GM12891 (cell line): ENCODE data around the gene SLN.

Source experiments
- DNase-seq: peaks from one replicate; pipeline ENCODE4 v3.0.0; 2011; ENCODE audit warnings: low spot score; ENCODE audit not compliant: insufficient read length
- FAIRE-seq: peaks from 2 replicates; lab custom pipeline; 2011; peaks lifted over from hg19 to GRCh38; lab: Jason Lieb, UNC
- PAX5 ChIP-seq: IDR thresholded peaks from 2 replicates; pipeline ENCODE4 v1.6.1; 2011; ENCODE audit warnings: low read length, moderate library complexity, mild to moderate bottlenecking; ENCODE audit not compliant: insufficient read depth, severe bottlenecking
- POLR2A ChIP-seq: IDR thresholded peaks from 2 replicates; pipeline ENCODE4 v1.6.1; 2011; ENCODE audit warnings: low read depth, low read length, control low read depth
- POLR2AphosphoS5 ChIP-seq: IDR thresholded peaks from 2 replicates; pipeline ENCODE4 v1.6.1; 2011; ENCODE audit warnings: low read depth, low read length, control low read depth
- POU2F2 ChIP-seq: IDR thresholded peaks from 2 replicates; pipeline ENCODE4 v1.6.1; 2011; ENCODE audit warnings: low read depth, mild to moderate bottlenecking, control low read depth, low read length, moderate library complexity
- SPI1 ChIP-seq: IDR thresholded peaks from 2 replicates; pipeline ENCODE4 v1.6.1; 2011; ENCODE audit warnings: low read depth, low read length, control low read depth
- TAF1 ChIP-seq: IDR thresholded peaks from 2 replicates; pipeline ENCODE4 v1.6.1; 2011; ENCODE audit warnings: low read depth, low read length, control low read depth

The SLN gene

DNA sequence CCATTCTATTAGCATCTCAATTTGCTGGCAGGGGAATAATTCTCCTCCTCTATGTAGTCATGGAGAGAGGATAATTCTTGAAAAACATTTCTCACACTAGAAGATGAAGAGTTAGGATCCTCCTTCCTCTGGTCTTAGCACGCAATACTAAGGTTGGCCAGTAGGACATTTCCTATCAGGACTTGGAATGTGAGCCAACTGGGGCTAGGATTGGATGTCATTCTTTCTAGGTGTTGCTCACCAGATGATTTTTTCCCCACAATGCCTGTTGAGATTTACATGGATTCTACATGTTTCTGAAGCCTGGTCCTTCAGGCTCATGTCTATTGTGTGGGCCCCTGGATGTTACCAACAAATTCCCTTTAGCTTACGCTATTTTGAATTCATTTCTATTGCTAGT is 28.0 kb downstream of the SLN start:
- DNase-seq (no peak), FAIRE-seq (no peak)
- TF ChIP-seq SPI1 (no peak), TAF1 (no peak), POU2F2 (no peak), POLR2A (no peak), POLR2AphosphoS5 (no peak), PAX5 (no peak)

DNA sequence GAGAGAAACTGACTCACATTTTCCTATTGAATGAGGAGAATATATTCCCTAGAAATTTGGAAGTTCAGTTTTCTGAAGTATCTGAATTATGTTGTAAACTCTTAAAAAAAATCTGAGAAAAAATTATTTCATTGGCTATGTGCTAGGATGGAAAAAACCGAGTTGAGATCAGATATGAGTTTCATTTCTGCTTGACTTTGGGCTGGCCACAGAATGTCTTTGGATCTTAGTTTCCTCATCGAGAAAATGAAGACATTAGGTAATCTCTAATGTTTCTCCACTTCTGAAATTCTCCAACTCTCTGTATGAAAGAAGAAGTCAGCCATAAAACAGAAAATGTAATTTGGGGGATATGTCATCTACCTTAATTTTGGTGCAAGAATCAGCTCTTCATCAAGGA is 28.8 kb downstream of the SLN start:
- FAIRE-seq: no peak
- no peak for DNase-seq
- TF ChIP-seq POLR2AphosphoS5 (no peak), TAF1 (no peak), POLR2A (no peak), POU2F2 (no peak), SPI1 (no peak)

- peak; percentile 72 for FAIRE-seq
- no peak for DNase-seq
- TF ChIP-seq TAF1: no peak
- TF ChIP-seq POU2F2: no peak
- no peak for TF ChIP-seq POLR2AphosphoS5
- TF ChIP-seq SPI1: no peak
- no peak for TF ChIP-seq POLR2A
- TF ChIP-seq PAX5: no peak
Observed at GRCh38 chr11:107682572-107682971, 29.3 kb downstream of the SLN start.

- DNase-seq (no peak), FAIRE-seq (no peak)
- no peak for TF ChIP-seq PAX5
- TF ChIP-seq POLR2AphosphoS5: no peak
- TF ChIP-seq SPI1: no peak
- no peak for TF ChIP-seq POU2F2
- TF ChIP-seq POLR2A: no peak
- TF ChIP-seq TAF1: no peak
Observed at GRCh38 chr11:107682171-107682570, 29.7 kb downstream of the SLN start.

DNA sequence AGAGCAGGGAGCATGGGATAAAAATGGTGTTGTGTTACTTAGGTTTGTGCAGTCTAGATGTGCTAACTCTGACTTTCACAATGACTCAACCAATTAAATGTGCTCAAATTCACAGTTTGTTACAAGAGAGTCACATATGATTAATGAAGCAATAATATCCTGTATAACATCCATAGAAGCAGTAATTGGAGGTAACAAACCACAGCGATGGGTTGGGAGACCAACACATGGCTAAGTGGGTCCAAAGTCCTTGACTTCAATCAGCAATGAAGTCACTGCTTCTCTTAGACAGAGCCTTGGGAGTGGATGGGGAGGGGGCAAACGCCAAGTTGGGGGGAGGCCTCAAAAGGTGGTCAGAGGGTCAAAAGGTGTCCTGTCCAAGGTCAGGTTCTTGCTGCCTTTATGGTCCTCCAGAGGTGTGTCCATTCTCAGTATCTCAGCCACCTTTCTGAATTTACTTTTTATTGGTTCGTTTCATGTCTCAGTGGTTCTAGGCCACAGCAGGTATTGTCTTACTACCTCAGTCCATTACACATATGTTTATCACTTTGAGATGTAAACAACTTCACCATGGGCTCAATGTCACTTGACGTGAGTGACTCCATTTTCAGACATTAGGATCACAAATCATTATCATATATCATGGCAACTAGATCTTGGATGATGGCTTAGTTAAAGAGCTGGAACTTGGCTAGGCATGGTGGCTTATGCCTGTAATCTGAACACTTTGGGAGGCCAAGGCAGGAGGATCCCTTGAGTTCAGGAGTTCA is 32.4 kb downstream of the SLN start:
- no peak for TF ChIP-seq TAF1
- no peak for TF ChIP-seq POU2F2
- TF ChIP-seq POLR2A: no peak
- no peak for TF ChIP-seq POLR2AphosphoS5
- TF ChIP-seq SPI1: no peak
- no peak for TF ChIP-seq PAX5
- peak; percentile 38 for FAIRE-seq
- DNase-seq: no peak

- TF ChIP-seq POU2F2: no peak
- no peak for TF ChIP-seq POLR2AphosphoS5
Observed at GRCh38 chr11:107678632-107678971, 33.3 kb downstream of the SLN start.

DNA sequence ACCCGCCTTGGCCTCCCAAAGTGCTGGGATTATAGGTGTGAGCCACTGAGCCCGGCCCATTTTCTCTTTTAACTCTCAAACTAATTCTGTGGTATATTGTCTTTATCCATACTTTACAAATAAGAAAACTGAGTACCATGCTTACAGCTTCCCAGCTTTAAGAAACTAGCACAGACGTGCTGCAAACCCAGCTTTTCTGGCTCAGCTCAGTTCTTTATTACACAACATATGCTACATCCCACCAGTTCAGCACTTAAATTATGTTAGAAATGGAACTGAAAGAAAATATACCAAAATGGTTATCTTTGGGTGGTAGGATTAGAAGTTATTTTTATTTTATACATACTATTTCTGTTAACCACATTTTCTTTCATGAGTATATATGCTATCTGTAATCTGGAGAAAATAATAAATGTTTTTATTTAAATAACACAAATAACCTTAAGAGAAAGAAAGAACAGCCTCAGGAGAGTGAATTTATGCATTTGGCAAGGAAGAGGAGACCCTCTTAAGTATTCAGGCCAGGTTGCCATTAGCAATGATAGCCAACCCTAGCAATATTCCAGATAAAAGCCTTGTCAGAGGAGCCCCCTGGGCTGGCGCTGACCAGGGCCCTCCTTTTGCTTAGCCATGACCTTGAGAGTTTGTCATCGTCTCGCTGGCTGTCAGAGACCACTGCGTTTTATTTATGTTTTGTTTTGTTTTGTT is 33.8 kb downstream of the SLN start:
- FAIRE-seq: no peak
- TF ChIP-seq POLR2AphosphoS5 (no peak), SPI1 (no peak), POLR2A (no peak)
- no peak for DNase-seq

More at GRCh38 chr11:107678632-107678971, 33.3 kb downstream of the SLN start:
- no peak for DNase-seq
- no peak for FAIRE-seq

DNA sequence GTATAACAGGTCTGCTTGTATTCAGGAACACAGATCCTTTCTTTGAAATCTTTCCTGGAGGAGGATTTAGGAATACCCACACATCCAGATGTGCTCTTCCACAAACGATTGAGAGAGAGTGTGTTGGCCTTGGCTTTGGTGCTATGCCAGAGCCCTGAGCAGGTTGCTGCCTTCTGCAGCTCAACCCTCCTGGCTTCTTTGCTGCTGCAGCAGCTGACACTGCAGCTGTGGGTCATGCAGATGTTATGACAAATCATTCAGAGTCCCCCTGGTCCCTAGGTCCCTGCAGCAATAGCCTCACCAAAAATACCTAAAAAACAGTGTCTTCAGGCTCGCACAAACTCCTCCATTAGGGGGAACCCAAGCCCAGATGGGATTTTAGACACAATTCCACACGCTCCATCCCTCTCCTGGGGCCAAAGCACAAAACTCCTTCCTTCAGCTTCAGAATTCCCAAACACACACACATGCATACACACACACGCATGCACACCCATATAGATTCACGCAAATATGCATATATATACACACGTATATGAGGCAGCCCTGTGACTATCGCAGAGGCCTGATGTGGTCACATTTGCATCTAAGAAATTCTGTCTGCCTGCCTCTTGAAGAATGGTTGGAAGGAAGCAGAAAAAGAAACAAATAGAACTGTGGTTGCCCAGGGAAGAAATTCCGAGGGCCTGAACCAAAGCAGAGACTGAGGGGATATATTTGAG is 35.4 kb downstream of the SLN start:
- FAIRE-seq (no peak), DNase-seq (no peak)
- no peak for TF ChIP-seq POU2F2
- TF ChIP-seq POLR2A: no peak

DNA sequence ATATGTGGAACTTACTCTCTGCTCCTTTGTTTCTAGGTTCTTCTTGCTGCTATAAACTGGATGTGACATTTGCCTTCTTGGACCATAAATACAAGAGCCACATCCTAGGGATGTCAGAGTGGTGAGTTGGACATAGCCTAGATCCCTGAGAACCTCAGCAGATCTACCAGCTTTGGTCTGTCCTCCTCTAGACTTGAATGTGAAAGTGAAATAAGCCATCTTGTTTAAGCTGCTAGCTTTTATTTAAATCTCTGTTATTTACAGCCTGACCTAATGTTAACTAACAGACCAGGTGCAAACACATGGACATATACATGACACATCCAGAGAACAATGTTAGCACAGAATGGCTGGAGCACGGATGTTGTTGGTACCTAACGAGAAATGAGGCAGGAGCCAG is 36.0 kb downstream of the SLN start:
- DNase-seq: no peak
- TF ChIP-seq POLR2A: no peak
- no peak for TF ChIP-seq TAF1
- no peak for TF ChIP-seq POLR2AphosphoS5
- TF ChIP-seq POU2F2: no peak
- no peak for FAIRE-seq
